OCI-LY7 (cell line): ENCODE measurements around the gene AARS2. TPM values are rescaled to one million over a fixed set of nuclear protein-coding genes. Genes with fewer than 3 reads are reported as not detected.

Experiments
- BruUV-seq: library from RNA; stranded (reverse); fragments of 400-500 nt; replicated peaks from 2 replicates; lab custom pipeline; 2021; lab: Mats Ljungman, UMichigan
- CTCF ChIA-PET: fragments of 300-600 bp; sonication (Branson Sonifier 250); formaldehyde crosslinking; loops from one replicate; lab custom pipeline; 2022; ENCODE audit warnings: antibody characterized with exemption; ENCODE audit not compliant: unreplicated experiment; lab: Charles Lee
- POLR2A ChIA-PET: fragments of 300-600 bp; sonication (Branson Sonifier 250); formaldehyde crosslinking; loops from one replicate; lab custom pipeline; 2022; ENCODE audit warnings: antibody characterized with exemption; lab: Charles Lee
- DNase-seq: peaks from one replicate; pipeline ENCODE4 v3.0.0-alpha.2; 2015; ENCODE audit warnings: low spot score
- H2AFZ ChIP-seq: fragments of 200-600 bp; sonication (generic), shearing (Covaris generic); 2 replicates; pipeline ENCODE4 v1.6.1; 2014; ENCODE audit warnings: mild to moderate bottlenecking, antibody characterized with exemption, low read length, moderate library complexity
- H3K27ac ChIP-seq: fragments of 200-600 bp; sonication (generic); 2 replicates; pipeline ENCODE4 v1.5.1; 2014; ENCODE audit warnings: mixed run types, low read depth, mild to moderate bottlenecking, moderate library complexity, low read length, inconsistent platforms; ENCODE audit not compliant: poor library complexity, severe bottlenecking
- H3K36me3 ChIP-seq: fragments of 200-600 bp; sonication (generic); 2 replicates; pipeline ENCODE4 v1.6.1; 2014; ENCODE audit warnings: mild to moderate bottlenecking, antibody characterized with exemption, low read length, moderate library complexity, mixed read lengths; ENCODE audit not compliant: insufficient read depth
- H3K4me1 ChIP-seq: fragments of 200-600 bp; sonication (generic); 2 replicates; pipeline ENCODE4 v1.5.1; 2014; ENCODE audit warnings: mild to moderate bottlenecking, low read length; ENCODE audit not compliant: insufficient read depth, poor library complexity, severe bottlenecking
- H3K4me2 ChIP-seq: fragments of 200-600 bp; sonication (generic); 2 replicates; pipeline ENCODE4 v1.6.1; 2014; ENCODE audit warnings: mild to moderate bottlenecking, low read length
- H3K4me3 ChIP-seq: fragments of 200-600 bp; sonication (generic); 2 replicates; pipeline ENCODE4 v1.5.1; 2014; ENCODE audit warnings: mild to moderate bottlenecking, low read depth, low read length; ENCODE audit not compliant: poor library complexity, severe bottlenecking
- H3K79me2 ChIP-seq: fragments of 200-600 bp; sonication (generic); 2 replicates; pipeline ENCODE4 v1.6.1; 2016; ENCODE audit warnings: low read depth, mild to moderate bottlenecking, low read length, moderate library complexity, mixed read lengths; ENCODE audit not compliant: insufficient read depth
- H3K9me2 ChIP-seq: fragments of 200-600 bp; sonication (generic); 2 replicates; pipeline ENCODE4 v1.6.1; 2016; ENCODE audit warnings: mild to moderate bottlenecking, low read length, mixed read lengths; ENCODE audit not compliant: insufficient read depth
- H3K9me3 ChIP-seq: fragments of 200-600 bp; sonication (generic); 2 replicates; pipeline ENCODE4 v1.6.1; 2014; ENCODE audit warnings: mild to moderate bottlenecking, mixed run types, low read length, mixed read lengths
- H4K20me1 ChIP-seq: fragments of 200-600 bp; sonication (generic); 2 replicates; pipeline ENCODE4 v1.6.1; 2014; ENCODE audit warnings: mild to moderate bottlenecking, antibody characterized with exemption, low read length, moderate library complexity, mixed read lengths; ENCODE audit not compliant: insufficient read depth
- EZH2phosphoT487 ChIP-seq: fragments of 200-600 bp; sonication (generic); IDR thresholded peaks from 2 replicates; pipeline ENCODE4 v1.6.1; 2018; ENCODE audit warnings: low read depth, borderline replicate concordance, mild to moderate bottlenecking, mixed run types, antibody characterized with exemption, low read length, moderate library complexity, mixed read lengths
- intact Hi-C: fragments of 100-400 bp; cut with micrococcal nuclease; formaldehyde crosslinking; loops from one replicate; pipeline ENCODE4 v1.10.0; 2022; ENCODE audit not compliant: unreplicated experiment
- total RNA-seq, 2 experiments: library from RNA; depleted of rRNA in 1 of 2; stranded (reverse); fragments of >200 nt in 1 of 2; shearing (Covaris generic) in 1 of 2; gene quantifications; 2 replicates each; pipeline ENCODE4 v1.2.3, GENCODE V29; 2014 to 2022
- TF ChIP-seq, protein P1 (sequence below): fragments of 200-600 bp; sonication (generic); conservative IDR thresholded peaks from 2 replicates; pipeline ENCODE4 v1.5.1; 2014; ENCODE audit warnings: mild to moderate bottlenecking, antibody characterized with exemption, low read length, moderate library complexity, mixed read lengths

AARS2 gene
- total RNA-seq, 2 experiments from 2014 or later: 20.7 to 22.0 TPM

DNA sequence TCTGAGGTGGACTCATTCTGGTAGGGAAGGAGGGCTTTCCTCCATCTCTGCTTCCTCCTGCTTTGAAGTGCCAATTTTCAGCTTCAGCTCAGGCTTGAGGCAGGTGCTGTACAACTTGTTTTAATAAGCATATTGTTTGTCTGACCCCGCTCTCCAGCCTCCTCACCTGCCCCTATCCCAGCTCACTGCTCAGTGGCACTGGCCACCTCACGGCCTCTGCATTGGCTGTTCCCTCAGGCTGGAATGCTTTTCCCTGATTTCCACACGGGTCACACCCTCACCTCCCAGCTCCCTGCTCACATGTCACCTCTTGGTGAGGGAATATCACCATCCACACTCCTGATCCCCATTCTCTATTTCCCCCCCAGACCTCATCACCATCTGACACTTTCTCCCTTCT, 14.3 kb downstream of the AARS2 start:
- POLR2A ChIA-PET: no interaction called here
- Histone ChIP-seq H2AFZ (no peak overlapping the region), H4K20me1 (no peaks in the 10 kb centered on the region), H3K4me2 (no peak overlapping the region), H3K9me3 (no peaks in the 10 kb centered on the region), H3K79me2 (no peaks in the 10 kb centered on the region), H3K4me1 (no peaks in the 10 kb centered on the region), H3K9me2 (no peaks in the 10 kb centered on the region), H3K4me3 (no peak overlapping the region), H3K27ac (no peak overlapping the region), H3K36me3 (peaks cover 38% of the 10 kb centered on the region)
- CTCF ChIA-PET: no interaction called here
- TF ChIP-seq, protein P1, sequence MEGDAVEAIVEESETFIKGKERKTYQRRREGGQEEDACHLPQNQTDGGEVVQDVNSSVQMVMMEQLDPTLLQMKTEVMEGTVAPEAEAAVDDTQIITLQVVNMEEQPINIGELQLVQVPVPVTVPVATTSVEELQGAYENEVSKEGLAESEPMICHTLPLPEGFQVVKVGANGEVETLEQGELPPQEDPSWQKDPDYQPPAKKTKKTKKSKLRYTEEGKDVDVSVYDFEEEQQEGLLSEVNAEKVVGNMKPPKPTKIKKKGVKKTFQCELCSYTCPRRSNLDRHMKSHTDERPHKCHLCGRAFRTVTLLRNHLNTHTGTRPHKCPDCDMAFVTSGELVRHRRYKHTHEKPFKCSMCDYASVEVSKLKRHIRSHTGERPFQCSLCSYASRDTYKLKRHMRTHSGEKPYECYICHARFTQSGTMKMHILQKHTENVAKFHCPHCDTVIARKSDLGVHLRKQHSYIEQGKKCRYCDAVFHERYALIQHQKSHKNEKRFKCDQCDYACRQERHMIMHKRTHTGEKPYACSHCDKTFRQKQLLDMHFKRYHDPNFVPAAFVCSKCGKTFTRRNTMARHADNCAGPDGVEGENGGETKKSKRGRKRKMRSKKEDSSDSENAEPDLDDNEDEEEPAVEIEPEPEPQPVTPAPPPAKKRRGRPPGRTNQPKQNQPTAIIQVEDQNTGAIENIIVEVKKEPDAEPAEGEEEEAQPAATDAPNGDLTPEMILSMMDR: no peak
- TF ChIP-seq EZH2phosphoT487: no peak
- DNase-seq: no peak
- TSS peak; percentile 77 for BruUV-seq
- intact Hi-C loops: no loop called here

DNA sequence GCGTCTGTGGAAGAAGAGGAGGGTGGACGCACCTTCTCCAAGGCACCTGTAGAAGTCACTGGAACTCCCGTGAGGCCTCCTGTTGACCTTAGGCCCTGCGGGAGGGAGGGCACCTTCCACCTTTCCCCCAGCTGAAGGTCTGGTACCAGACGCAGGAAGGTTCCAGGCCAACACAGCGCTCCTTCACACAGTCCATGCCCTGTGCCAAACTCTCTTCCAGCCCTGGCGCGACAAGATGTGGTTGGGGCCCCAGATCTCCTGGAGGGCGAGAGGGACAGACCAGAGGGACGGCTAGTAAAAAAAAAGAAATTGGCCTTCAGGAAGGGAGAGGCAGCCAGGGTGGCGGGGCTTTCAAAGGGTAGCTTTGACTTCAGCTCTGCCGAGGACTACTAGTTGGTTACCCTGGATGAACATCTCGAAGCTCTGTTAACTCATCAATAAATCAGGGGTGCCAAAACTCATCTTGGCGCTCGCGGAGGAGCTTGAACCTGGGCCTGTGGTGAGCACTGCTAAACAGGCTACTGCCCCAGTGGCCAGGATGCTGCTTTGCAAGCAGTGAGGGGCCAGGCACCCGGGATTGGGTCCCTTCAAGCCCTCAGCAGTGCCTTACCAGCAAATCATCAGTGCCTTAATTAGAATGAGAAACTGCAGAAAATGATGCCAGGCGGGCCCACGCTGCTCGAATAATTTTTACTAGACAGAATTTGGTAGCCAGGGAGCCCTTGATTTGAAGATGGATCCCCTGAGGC, 14.9 kb downstream of the AARS2 start:
- Histone ChIP-seq H3K9me2 (no peaks in the 10 kb centered on the region), H3K4me3 (no peak overlapping the region), H3K27ac (no peak overlapping the region), H3K9me3 (no peaks in the 10 kb centered on the region), H3K4me1 (no peaks in the 10 kb centered on the region), H3K79me2 (no peaks in the 10 kb centered on the region), H3K4me2 (no peak overlapping the region), H3K36me3 (peaks cover 32% of the 10 kb centered on the region), H4K20me1 (no peaks in the 10 kb centered on the region), H2AFZ (no peak overlapping the region)
- TF ChIP-seq, protein P1: no peak
- no peak for TF ChIP-seq EZH2phosphoT487
- intact Hi-C loops: no loop called here
- no TSS peak for BruUV-seq
- CTCF ChIA-PET: no interaction called here
- POLR2A ChIA-PET: no interaction called here
- DNase-seq: no peak
